Breast epithelium (tissue), 3 donors: ENCODE measurements around the gene MEIKIN.

Source experiments
- CTCF ChIP-seq, 3 donors: fragments of 450-650 bp; IDR thresholded peaks; one replicate each; pipeline ENCODE4 v1.5.1; 2016 to 2017; ENCODE audit warnings: antibody characterized with exemption in 3 of 3, mild to moderate bottlenecking in 3 of 3, moderate library complexity in 3 of 3
- POLR2A ChIP-seq: fragments of 450-650 bp; IDR thresholded peaks from one replicate; pipeline ENCODE4 v1.6.1; 2016; ENCODE audit warnings: antibody characterized with exemption, mild to moderate bottlenecking, moderate library complexity
- POLR2AphosphoS5 ChIP-seq, 3 donors: sonication (generic); formaldehyde crosslinking; IDR thresholded peaks; one replicate each; pipeline ENCODE4 v1.6.1; 2017; ENCODE audit warnings: antibody characterized with exemption in 3 of 3

- TF ChIP-seq CTCF (IDR thresholded peaks at IDR 0.05) (no peak), POLR2A (no peak), POLR2AphosphoS5 (IDR thresholded peaks at IDR 0.05) (no peak)
Observed at GRCh38 chr5:131974622-131974955, 29.1 kb upstream of the MEIKIN start.
